Activated naive CD4-positive, alpha-beta T cell treated with anti-CD3 and anti-CD28 coated beads, Interleukin-2, amount 50 U/mL, for 72 hours (primary cell): ENCODE data around the gene AGBL2. TPM values are rescaled to one million over a fixed set of nuclear protein-coding genes. Genes with fewer than 3 reads are reported as not detected.
"Not testable (repeated sequence)": the region's sequence is repeated elsewhere in the genome, so short reads cannot be mapped to it uniquely, and the experiment has no call there.

ENCODE experiments used
- ATAC-seq, 2 donors: fragments of 150-1000 bp; cut with Tn5 transposase; 2 replicates each; pipeline ENCODE4 v1.10.0; 2021; ENCODE audit warnings: mild to moderate bottlenecking in 2 of 2, moderate library complexity in 2 of 2
- DNase-seq, 2 donors: peaks; one replicate each; pipeline ENCODE4 v3.0.0; 2021 to 2022; ENCODE audit warnings: low spot score in 2 of 2
- H3K27ac Mint-ChIP-seq, 2 donors: one replicate each; pipeline ENCODE4 v1.8.0; 2022; ENCODE audit warnings: mild to moderate bottlenecking in 2 of 2, mixed read lengths in 2 of 2
- H3K36me3 Mint-ChIP-seq, 2 donors: one replicate each; pipeline ENCODE4 v1.8.0; 2022; ENCODE audit warnings: mixed read lengths in 2 of 2
- H3K9me3 Mint-ChIP-seq, 2 donors: one replicate each; pipeline ENCODE4 v1.8.0; 2022; ENCODE audit warnings: mixed read lengths in 2 of 2
- total RNA-seq, 2 donors: library from RNA; stranded (reverse); gene quantifications; one replicate each; pipeline ENCODE4 v1.2.3, GENCODE V29; 2022

Gene AGBL2
- total RNA-seq, 2 donors from 2014 or later = 4.3 to 6.0 TPM

- Mint-ChIP-seq H3K36me3 (peaks cover 0 to 14% of the 10 kb centered on the region in 2 donors), H3K27ac (no peak overlapping the region), H3K9me3 (peaks cover 9 to 12% of the 10 kb centered on the region in 2 donors)
- DNase-seq (no peak), ATAC-seq (no peak)
These were observed 58.8 kb downstream of the AGBL2 start for GRCh38 chr11:47656260-47656885.

- DNase-seq (no peak), ATAC-seq (no peak)
- Mint-ChIP-seq H3K27ac (no peak overlapping the region), H3K9me3 (peaks cover 10 to 12% of the 10 kb centered on the region in 2 donors), H3K36me3 (peaks cover 0 to 14% of the 10 kb centered on the region in 2 donors)
These were observed 63.2 kb downstream of the AGBL2 start for GRCh38 chr11:47651818-47652469.

GRCh38 chr11:47649276-47649675 lies 65.9 kb downstream of the AGBL2 start:
- H3K9me3 Mint-ChIP-seq = peaks cover 10 to 12% of the 10 kb centered on the region in 2 donors

GRCh38 chr11:47646019-47646418 lies 69.2 kb downstream of the AGBL2 start:
- DNase-seq (no peak), ATAC-seq (no peak)
- peaks cover 8 to 15% of the 10 kb centered on the region in 2 donors for H3K36me3 Mint-ChIP-seq
- H3K9me3 Mint-ChIP-seq = no peaks in the 10 kb centered on the region
- H3K27ac Mint-ChIP-seq = no peak overlapping the region

More at GRCh38 chr11:47649276-47649675, 65.9 kb downstream of the AGBL2 start:
- H3K27ac Mint-ChIP-seq = no peak overlapping the region
- ATAC-seq = no peak
- peaks cover 0 to 14% of the 10 kb centered on the region in 2 donors for H3K36me3 Mint-ChIP-seq
- no peak for DNase-seq

GRCh38 chr11:47645500-47645899 lies 69.7 kb downstream of the AGBL2 start:
- Mint-ChIP-seq H3K9me3 (no peaks in the 10 kb centered on the region), H3K36me3 (peaks cover 8 to 15% of the 10 kb centered on the region in 2 donors), H3K27ac (no peak overlapping the region)
- ATAC-seq (no peak), DNase-seq (no peak)

GRCh38 chr11:47642099-47642855 lies 72.9 kb downstream of the AGBL2 start, which contains the start of gene MTCH2:
Gene MTCH2 (minus strand): TSS chr11:47642559. CDS start chr11:47642465, 94 bp downstream.
- peaks cover 15 to 16% of the 10 kb centered on the region in 2 donors for H3K36me3 Mint-ChIP-seq
- peak within 1 kb of the TSS; percentile 99 to 100 for H3K27ac Mint-ChIP-seq
- DNase-seq (peak; percentile 95 to 98), ATAC-seq (peak; percentile 91 to 93)
- H3K9me3 Mint-ChIP-seq = no peaks in the 10 kb centered on the region

- no peak for ATAC-seq
- H3K27ac Mint-ChIP-seq = peak overlapping the region; percentile 99 to 100
- no peak for DNase-seq
- H3K9me3 Mint-ChIP-seq = no peaks in the 10 kb centered on the region
- H3K36me3 Mint-ChIP-seq = peaks cover 15 to 16% of the 10 kb centered on the region in 2 donors
These were observed 73.5 kb downstream of the AGBL2 start for GRCh38 chr11:47641600-47642098.

GRCh38 chr11:47640506-47640905 lies 74.7 kb downstream of the AGBL2 start:
- not testable (repeated sequence) for H3K9me3 Mint-ChIP-seq, DNase-seq, ATAC-seq
- Mint-ChIP-seq H3K36me3 (peaks cover 15 to 18% of the 10 kb centered on the region in 2 donors), H3K27ac (peak overlapping the region in 1 of 2 donors; percentile 9)

- not testable (repeated sequence) for H3K27ac Mint-ChIP-seq, DNase-seq, H3K9me3 Mint-ChIP-seq, ATAC-seq
- peaks cover 8 to 25% of the 10 kb centered on the region in 2 donors for H3K36me3 Mint-ChIP-seq
These were observed 78.8 kb downstream of the AGBL2 start for GRCh38 chr11:47636331-47636730.

- Mint-ChIP-seq H3K27ac (no peak overlapping the region), H3K9me3 (no peaks in the 10 kb centered on the region), H3K36me3 (peaks cover 6 to 32% of the 10 kb centered on the region in 2 donors)
- DNase-seq (no peak), ATAC-seq (no peak)
These were observed 83.7 kb downstream of the AGBL2 start for GRCh38 chr11:47631473-47631872.

- H3K36me3 Mint-ChIP-seq = peaks cover 0 to 21% of the 10 kb centered on the region in 2 donors
- DNase-seq (no peak), ATAC-seq (no peak)
- no peaks in the 10 kb centered on the region for H3K9me3 Mint-ChIP-seq
- no peak overlapping the region for H3K27ac Mint-ChIP-seq
These were observed 87.1 kb downstream of the AGBL2 start for GRCh38 chr11:47628026-47628425.

- Mint-ChIP-seq H3K27ac (no peak overlapping the region), H3K36me3 (peaks cover 0 to 21% of the 10 kb centered on the region in 2 donors), H3K9me3 (no peaks in the 10 kb centered on the region)
- no peak for DNase-seq
- no peak for ATAC-seq
These were observed 88.9 kb downstream of the AGBL2 start for GRCh38 chr11:47626234-47626633.

- DNase-seq (no peak), ATAC-seq (peak in 1 of 2 donors; percentile 20)
- H3K9me3 Mint-ChIP-seq = no peaks in the 10 kb centered on the region
- peaks cover 0 to 11% of the 10 kb centered on the region in 2 donors for H3K36me3 Mint-ChIP-seq
- no peak overlapping the region for H3K27ac Mint-ChIP-seq
These were observed 94.3 kb downstream of the AGBL2 start for GRCh38 chr11:47620836-47621378.

- Mint-ChIP-seq H3K36me3 (peaks cover 0 to 5% of the 10 kb centered on the region in 2 donors), H3K27ac (no peak overlapping the region), H3K9me3 (no peaks in the 10 kb centered on the region)
- DNase-seq (no peak), ATAC-seq (no peak)
These were observed 97.8 kb downstream of the AGBL2 start for GRCh38 chr11:47617417-47617809.

- Mint-ChIP-seq H3K36me3 (peaks cover 0 to 5% of the 10 kb centered on the region in 2 donors), H3K9me3 (no peaks in the 10 kb centered on the region), H3K27ac (peak overlapping the region in 1 of 2 donors; percentile 22)
- no peak for DNase-seq
- ATAC-seq = no peak
These were observed 98.3 kb downstream of the AGBL2 start for GRCh38 chr11:47616726-47617416.

- ATAC-seq = no peak
- Mint-ChIP-seq H3K9me3 (no peaks in the 10 kb centered on the region), H3K27ac (peak overlapping the region in 1 of 2 donors; percentile 45), H3K36me3 (peaks cover 0 to 5% of the 10 kb centered on the region in 2 donors)
- DNase-seq = no peak
These were observed 99.9 kb downstream of the AGBL2 start for GRCh38 chr11:47615249-47615648.
